Testis (tissue), 3 donors: Measurements from ENCODE around the gene PLEKHS1. TPM values are rescaled to one million over a fixed set of nuclear protein-coding genes. Genes with fewer than 3 reads are reported as not detected.

Experiments
- DNase-seq: peaks from one replicate; pipeline ENCODE4 v3.0.0-alpha.2; 2019
- H3K27ac ChIP-seq, 2 donors: fragments of 200-600 bp; sonication (generic); one replicate each; pipeline ENCODE4 v1.5.1; 2019
- H3K27me3 ChIP-seq: fragments of 200-600 bp; sonication (generic); one replicate; pipeline ENCODE4 v1.5.1; 2019
- H3K36me3 ChIP-seq: fragments of 200-600 bp; sonication (generic); one replicate; pipeline ENCODE4 v1.5.1; 2017; ENCODE audit warnings: low read depth; ENCODE audit errors: missing control alignments
- H3K4me1 ChIP-seq: fragments of 200-600 bp; sonication (generic); one replicate; pipeline ENCODE4 v1.5.1; 2019
- H3K4me3 ChIP-seq, 2 donors: fragments of 200-600 bp; sonication (generic); one replicate each; pipeline ENCODE4 v1.5.1; 2017 to 2019
- H3K9me3 ChIP-seq: fragments of 200-600 bp; sonication (generic); one replicate; pipeline ENCODE4 v1.5.1; 2017
- POLR2A ChIP-seq: fragments of 450-650 bp; IDR thresholded peaks from one replicate; pipeline ENCODE4 v1.6.1; 2017; ENCODE audit warnings: antibody characterized with exemption, mild to moderate bottlenecking, moderate library complexity
- WGBS, 2 donors: methylation state at CpG; one replicate each; pipeline ENCODE4 v1.1.5; 2018; 5-methylcytosine and 5-hydroxymethylcytosine counted together
- intact Hi-C: fragments of 100-400 bp; cut with DNase I; formaldehyde crosslinking; loops from one replicate; pipeline ENCODE4 v1.15.1; 2023; ENCODE audit warnings: low total_unique reads
- polyA plus RNA-seq: library from polyadenylated mRNA; stranded (reverse); fragments of 350-450 nt; fragmentation: Illumina TruSeq; extraction: RNeasy Lipid Tissue Mini Kit (QIAGEN cat#74804); gene quantifications from one replicate; pipeline ENCODE4 v1.2.3, GENCODE V29; 2014; ENCODE audit warnings: low read depth, low replicate concordance; ENCODE audit not compliant: insufficient read depth
- total RNA-seq, 2 donors: library from RNA; depleted of rRNA; stranded (reverse); fragments of >200 nt; gene quantifications; one replicate each; pipeline ENCODE4 v1.2.3, GENCODE V29; 2016
- TF ChIP-seq, protein P1 (sequence below), 3 experiments: fragments of 450-650 bp in 2 of 3; fragments of 200-600 bp in 1 of 3; sonication (generic) in 1 of 3; IDR thresholded peaks; one replicate each; pipeline ENCODE4 v1.5.1; 2016 to 2019; ENCODE audit warnings: antibody characterized with exemption in 3 of 3, mild to moderate bottlenecking in 2 of 3, moderate library complexity in 1 of 3

The PLEKHS1 gene
- total and polyA plus RNA-seq, 3 donors from 2014 or later, result 0.31 to 2.2 (median 1.1) TPM

DNA sequence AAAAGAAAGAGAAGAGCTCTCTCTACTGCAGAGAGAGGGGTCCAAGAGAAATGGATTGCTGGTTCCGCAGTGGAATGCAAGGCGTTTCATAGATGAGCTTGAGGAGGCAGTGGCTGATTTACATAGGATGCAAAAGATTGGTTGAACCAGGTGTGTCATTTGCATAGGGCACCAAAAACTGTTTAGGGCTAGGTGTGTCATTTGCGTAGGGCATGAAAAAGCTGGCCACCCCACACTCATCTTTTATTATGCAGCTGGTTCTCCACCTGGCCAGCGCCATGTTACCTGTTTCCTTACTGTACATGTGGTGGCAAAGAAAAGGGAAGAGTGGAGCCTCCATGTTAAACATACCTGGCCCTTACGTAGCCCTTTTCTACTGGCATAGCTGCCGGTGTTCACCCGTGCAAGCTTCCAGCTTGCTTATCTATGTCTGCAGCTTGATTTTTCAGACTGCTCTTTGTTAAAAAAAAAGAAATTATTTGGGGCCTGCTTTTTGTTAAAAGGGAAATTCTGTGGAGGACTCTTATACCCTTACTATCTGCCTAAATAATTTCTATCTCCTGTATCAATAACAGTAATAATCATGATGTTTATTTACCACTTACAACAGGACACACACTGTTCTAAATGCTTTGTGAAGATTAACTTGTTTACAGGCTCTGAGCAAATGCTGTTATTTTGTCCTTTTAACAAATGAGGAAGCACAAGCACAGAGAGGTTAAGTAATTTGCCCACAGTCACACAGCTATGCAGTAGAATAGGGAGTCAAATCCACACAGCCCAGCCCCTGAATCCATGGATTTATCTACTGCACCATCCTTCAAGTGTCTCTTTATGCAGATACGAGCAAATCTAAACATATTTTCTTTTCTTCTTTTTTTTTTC, 38.5 kb upstream of the PLEKHS1 start:
- DNase-seq, result no peak
- TF ChIP-seq, protein P1, sequence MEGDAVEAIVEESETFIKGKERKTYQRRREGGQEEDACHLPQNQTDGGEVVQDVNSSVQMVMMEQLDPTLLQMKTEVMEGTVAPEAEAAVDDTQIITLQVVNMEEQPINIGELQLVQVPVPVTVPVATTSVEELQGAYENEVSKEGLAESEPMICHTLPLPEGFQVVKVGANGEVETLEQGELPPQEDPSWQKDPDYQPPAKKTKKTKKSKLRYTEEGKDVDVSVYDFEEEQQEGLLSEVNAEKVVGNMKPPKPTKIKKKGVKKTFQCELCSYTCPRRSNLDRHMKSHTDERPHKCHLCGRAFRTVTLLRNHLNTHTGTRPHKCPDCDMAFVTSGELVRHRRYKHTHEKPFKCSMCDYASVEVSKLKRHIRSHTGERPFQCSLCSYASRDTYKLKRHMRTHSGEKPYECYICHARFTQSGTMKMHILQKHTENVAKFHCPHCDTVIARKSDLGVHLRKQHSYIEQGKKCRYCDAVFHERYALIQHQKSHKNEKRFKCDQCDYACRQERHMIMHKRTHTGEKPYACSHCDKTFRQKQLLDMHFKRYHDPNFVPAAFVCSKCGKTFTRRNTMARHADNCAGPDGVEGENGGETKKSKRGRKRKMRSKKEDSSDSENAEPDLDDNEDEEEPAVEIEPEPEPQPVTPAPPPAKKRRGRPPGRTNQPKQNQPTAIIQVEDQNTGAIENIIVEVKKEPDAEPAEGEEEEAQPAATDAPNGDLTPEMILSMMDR (IDR thresholded peaks at IDR 0.05), result no peak
- no peak for TF ChIP-seq POLR2A
- Histone ChIP-seq H3K9me3 (no peaks in the 10 kb centered on the region), H3K4me1 (no peaks in the 10 kb centered on the region), H3K27me3 (no peaks in the 10 kb centered on the region), H3K36me3 (no peaks in the 10 kb centered on the region), H3K4me3 (no peak overlapping the region), H3K27ac (no peak overlapping the region)
- intact Hi-C loops, result no loop called here
- 76 to 86% methylated on average over 8 of the region's 8 CpGs for WGBS, 2 donors

DNA sequence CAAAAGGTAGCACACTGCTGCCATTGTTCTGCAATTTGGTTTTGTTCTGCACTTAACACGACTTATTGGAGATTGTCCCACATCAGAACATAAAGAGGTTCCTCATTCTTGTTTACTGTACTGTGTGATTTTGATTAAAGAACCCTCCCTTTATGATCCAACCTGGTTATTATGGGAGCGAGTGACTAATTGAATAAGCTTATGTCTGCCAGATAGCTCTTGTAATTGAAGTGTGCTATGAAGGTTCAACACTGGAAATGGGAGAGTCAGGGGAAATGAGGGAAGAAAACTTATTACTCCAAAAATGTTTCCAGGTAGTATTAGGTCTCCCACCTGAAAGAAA, 37.9 kb upstream of the PLEKHS1 start:
- H3K4me1 ChIP-seq, result no peaks in the 10 kb centered on the region
- no peak for DNase-seq
- H3K4me3 ChIP-seq, result no peak overlapping the region
- H3K27me3 ChIP-seq, result no peaks in the 10 kb centered on the region
- H3K27ac ChIP-seq, result no peak overlapping the region
- H3K9me3 ChIP-seq, result no peaks in the 10 kb centered on the region
- WGBS, 2 donors, result 80 to 86% methylated on average over 2 of the region's 2 CpGs
- H3K36me3 ChIP-seq, result no peaks in the 10 kb centered on the region
- intact Hi-C loops, result no loop called here
- TF ChIP-seq, protein P1 (IDR thresholded peaks at IDR 0.05), result no peak
- no peak for TF ChIP-seq POLR2A

DNA sequence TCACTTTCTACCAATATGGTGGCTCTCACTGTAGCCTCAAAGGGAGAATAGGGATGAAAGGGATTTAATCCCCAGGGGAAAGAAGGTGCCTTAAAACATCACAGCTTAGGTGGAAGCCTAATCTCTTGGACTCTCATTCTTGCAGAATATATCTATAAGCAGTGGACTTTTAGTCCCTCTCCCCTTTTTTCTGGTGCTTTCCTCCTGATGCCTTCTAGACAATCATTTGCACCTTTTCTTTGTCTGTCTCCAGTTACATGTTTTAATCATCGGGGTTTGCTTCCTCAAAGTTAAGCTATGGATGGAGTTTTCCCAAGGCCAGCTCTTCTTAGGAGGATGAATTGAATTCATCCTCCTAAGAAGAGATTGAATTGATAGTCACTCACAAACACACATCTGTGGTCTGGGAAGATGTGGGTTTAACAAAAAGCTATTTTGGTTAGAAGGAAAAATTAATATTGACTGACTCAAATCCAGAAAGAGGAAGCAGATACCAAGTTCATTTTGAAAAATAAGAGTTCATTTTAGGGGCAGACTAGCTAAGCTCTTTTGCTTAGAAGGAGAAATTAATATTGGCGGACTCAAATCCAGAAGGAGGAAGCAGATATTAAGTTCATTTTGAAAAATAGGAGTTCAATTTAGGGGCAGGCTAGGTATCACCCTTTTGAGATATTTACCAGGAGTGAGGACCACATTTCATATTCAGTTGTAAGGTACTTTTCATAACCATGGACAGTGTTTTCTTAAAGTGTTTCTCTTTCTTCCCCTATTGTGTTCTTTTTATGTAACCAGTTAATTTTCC, 35.2 kb upstream of the PLEKHS1 start:
- TF ChIP-seq, protein P1 (IDR thresholded peaks at IDR 0.05), result no peak
- no peak for TF ChIP-seq POLR2A
- WGBS, 2 donors, result 74 to 85% methylated on average over 2 of the region's 2 CpGs
- DNase-seq, result no peak
- no peak overlapping the region for H3K4me3 ChIP-seq
- no peaks in the 10 kb centered on the region for H3K27me3 ChIP-seq
- H3K9me3 ChIP-seq, result no peaks in the 10 kb centered on the region
- intact Hi-C loops, result no loop called here
- no peaks in the 10 kb centered on the region for H3K4me1 ChIP-seq
- H3K36me3 ChIP-seq, result no peaks in the 10 kb centered on the region
- H3K27ac ChIP-seq, result no peak overlapping the region

DNA sequence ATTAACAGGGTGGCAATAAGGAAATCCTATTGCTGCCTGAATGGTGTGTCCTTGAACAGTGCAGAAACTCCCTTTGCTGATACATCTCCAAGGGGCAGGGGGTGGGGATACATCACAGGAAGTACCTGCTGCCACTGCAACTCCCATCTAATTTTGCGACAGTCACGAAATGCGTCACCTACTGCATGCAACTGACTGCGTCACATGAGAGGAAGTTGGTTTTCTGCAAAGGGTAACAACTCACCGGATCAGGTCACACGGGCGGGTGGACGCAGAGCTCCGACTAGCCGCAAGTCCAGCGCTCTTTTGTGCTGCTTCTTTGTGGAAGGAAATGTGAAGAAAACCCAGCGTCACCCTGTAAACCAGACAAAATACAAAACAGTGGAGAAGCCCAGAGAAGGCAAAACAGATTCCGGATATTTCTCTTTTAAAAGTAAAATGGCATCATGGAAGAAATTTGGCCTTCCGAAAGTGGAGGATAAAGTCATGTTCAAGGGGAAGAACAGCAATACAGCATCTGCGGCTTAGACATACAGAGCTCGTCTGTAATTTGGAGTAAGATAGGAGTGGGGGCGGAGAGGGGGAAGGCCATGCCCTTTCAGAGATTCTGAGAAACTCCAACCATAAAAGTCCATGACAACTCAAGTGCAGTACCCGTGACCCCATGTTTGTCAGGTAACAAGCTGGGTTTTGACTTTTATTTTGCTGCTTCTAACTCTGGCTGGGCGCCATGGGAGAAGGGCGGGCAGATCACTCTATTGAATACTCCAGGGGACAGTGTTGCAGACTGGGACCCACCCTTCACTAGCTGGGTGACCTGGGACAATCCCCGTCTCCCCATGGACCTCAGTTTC, 32.3 kb upstream of the PLEKHS1 start:
- Histone ChIP-seq H3K9me3 (no peaks in the 10 kb centered on the region), H3K36me3 (no peaks in the 10 kb centered on the region), H3K4me1 (no peaks in the 10 kb centered on the region), H3K27ac (no peak overlapping the region), H3K4me3 (no peak overlapping the region), H3K27me3 (no peaks in the 10 kb centered on the region)
- DNase-seq, result no peak
- TF ChIP-seq, protein P1 (IDR thresholded peaks at IDR 0.05), result no peak
- no peak for TF ChIP-seq POLR2A
- intact Hi-C loops, result no loop called here
- WGBS, 2 donors, result 91 to 93% methylated on average over 21 of the region's 21 CpGs
